ENCODE measurements around the gene DCDC1.

GRCh38 chr11:30985536-30985935 lies 384.0 kb downstream of the DCDC1 start:
- TF ChIP-seq CTCF (conservative IDR thresholded peaks at IDR 0.05; ENCODE audit: low read length): no peak
- no peak for TF ChIP-seq EZH2phosphoT487 (IDR thresholded peaks at IDR 0.05; ENCODE audit: borderline replicate concordance, low read depth, low read length)
